HCT116 (cell line): Measurements from ENCODE around the gene RPL39L.

ENCODE experiments used
- CTCF ChIP-seq, 3 experiments: fragments of 200-600 bp in 1 of 3; sonication (generic) in 1 of 3; IDR thresholded peaks in 2 of 3; conservative IDR thresholded peaks in 1 of 3; 2 replicates each; pipeline ENCODE4 v1.5.1; 2012 to 2017; ENCODE audit warnings: low read depth in 2 of 3, low read length in 2 of 3, antibody characterized with exemption in 1 of 3, borderline replicate concordance in 1 of 3, control low read depth in 1 of 3, mild to moderate bottlenecking in 1 of 3, mixed read lengths in 1 of 3, mixed run types in 1 of 3, moderate library complexity in 1 of 3; ENCODE audit not compliant: insufficient read depth in 1 of 3
- EZH2 ChIP-seq: fragments of 200-600 bp; sonication (generic); IDR thresholded peaks from 2 replicates; pipeline ENCODE4 v1.6.1; 2017; ENCODE audit warnings: antibody characterized with exemption, mixed run types
- EZH2phosphoT487 ChIP-seq: fragments of 200-600 bp; IDR thresholded peaks from 2 replicates; pipeline ENCODE4 v1.6.1; 2018; ENCODE audit warnings: antibody characterized with exemption, borderline replicate concordance
- FOSL1 ChIP-seq: IDR thresholded peaks from 2 replicates; pipeline ENCODE4 v1.6.1; 2012; ENCODE audit warnings: low read depth
- JUND ChIP-seq: IDR thresholded peaks from 2 replicates; pipeline ENCODE4 v1.6.1; 2012
- MAX ChIP-seq: IDR thresholded peaks from 2 replicates; pipeline ENCODE4 v1.6.1; 2012
- POLR2A ChIP-seq: IDR thresholded peaks from 2 replicates; pipeline ENCODE4 v1.7.0; 2011; ENCODE audit warnings: borderline replicate concordance; ENCODE audit not compliant: insufficient read depth, insufficient read length; ENCODE audit errors: extremely low read depth
- POLR2AphosphoS5 ChIP-seq: IDR thresholded peaks from 2 replicates; pipeline ENCODE4 v1.6.1; 2011; ENCODE audit warnings: mild to moderate bottlenecking, low read depth, low read length, moderate library complexity
- RAD21 ChIP-seq: IDR thresholded peaks from 2 replicates; pipeline ENCODE4 v1.6.1; 2012; ENCODE audit warnings: low read depth, mild to moderate bottlenecking
- REST ChIP-seq: IDR thresholded peaks from 2 replicates; pipeline ENCODE4 v1.6.1; 2012; ENCODE audit warnings: low read depth
- SIN3A ChIP-seq: IDR thresholded peaks from 2 replicates; pipeline ENCODE4 v1.6.1; 2012; ENCODE audit warnings: low read depth
- SP1 ChIP-seq: IDR thresholded peaks from 2 replicates; pipeline ENCODE4 v1.6.1; 2012; ENCODE audit warnings: low read depth
- SRF ChIP-seq: IDR thresholded peaks from 2 replicates; pipeline ENCODE4 v1.6.1; 2012; ENCODE audit warnings: low read depth
- ZFX ChIP-seq: fragments of 450-650 bp; IDR thresholded peaks from 2 replicates; pipeline ENCODE4 v1.6.1; 2017

- TF ChIP-seq CTCF (IDR thresholded peaks at IDR 0.05 in 2 of 3, conservative IDR thresholded peaks at IDR 0.05 in 1 of 3; ENCODE audit: borderline replicate concordance in 1 of 3, insufficient read depth in 1 of 3, low read depth in 2 of 3, low read length in 2 of 3): peak; percentile 15 to 42 (median 21); a peak in 3 of 6 replicates
- TF ChIP-seq ZFX: no peak
- TF ChIP-seq POLR2A: no peak
- TF ChIP-seq SP1: no peak
- TF ChIP-seq SRF: no peak
- TF ChIP-seq POLR2AphosphoS5: no peak
- TF ChIP-seq JUND: no peak
- TF ChIP-seq SIN3A: no peak
- no peak for TF ChIP-seq FOSL1
- TF ChIP-seq EZH2phosphoT487: no peak
- TF ChIP-seq MAX: no peak
- no peak for TF ChIP-seq EZH2
- TF ChIP-seq REST: no peak
- peak; percentile 30; the same call in 1 of the 2 replicates for TF ChIP-seq RAD21
These were observed 11.3 kb upstream of the RPL39L start for GRCh38 chr3:187150599-187150998.
